OCI-M1 (cell line): Measurements from ENCODE around the gene KCNAB1.
"Not testable (repeated sequence)": the region's sequence is repeated elsewhere in the genome, so short reads cannot be mapped to it uniquely, and the experiment has no call there.

Source experiments
- DNase-seq: peaks from one replicate; lab custom pipeline; 2025; lab: John Stamatoyannopoulos, UW

KCNAB1 gene

DNA sequence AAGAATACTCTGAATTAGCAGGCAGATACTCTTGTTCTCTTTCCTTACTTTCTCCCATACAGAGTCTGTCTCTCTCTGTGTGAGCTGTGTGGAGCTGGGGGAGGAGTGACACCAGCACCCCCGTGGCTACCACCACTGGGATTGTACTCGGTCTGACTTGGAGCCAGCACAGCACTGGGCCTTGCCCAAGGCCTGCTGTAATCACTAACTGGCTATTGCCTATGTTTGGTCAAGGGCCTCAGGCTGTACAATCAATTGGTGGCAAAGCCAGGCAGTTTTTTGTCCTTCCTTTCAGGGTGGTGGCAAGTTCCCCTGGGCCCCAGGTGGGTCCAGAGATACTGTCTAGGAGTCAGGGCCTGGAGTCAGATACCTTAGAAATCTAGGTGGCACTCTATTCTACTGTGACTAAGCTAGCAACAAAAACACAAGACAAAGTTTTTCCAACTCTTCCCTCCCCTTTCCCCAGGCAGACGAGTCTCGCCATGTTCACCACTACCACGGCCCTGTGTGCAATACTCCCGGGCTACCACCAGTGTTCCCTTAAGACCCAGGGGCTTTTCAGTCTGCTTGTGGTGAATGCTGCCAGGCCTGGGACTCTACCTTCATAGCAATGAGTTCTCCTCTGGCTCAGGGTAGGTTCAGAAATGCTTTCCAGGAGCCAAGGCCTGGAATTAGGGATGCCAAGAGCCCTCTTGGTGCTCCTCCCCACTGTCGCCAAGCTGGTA lies 151.8 kb downstream of the KCNAB1 start:
- no peak for DNase-seq

DNA sequence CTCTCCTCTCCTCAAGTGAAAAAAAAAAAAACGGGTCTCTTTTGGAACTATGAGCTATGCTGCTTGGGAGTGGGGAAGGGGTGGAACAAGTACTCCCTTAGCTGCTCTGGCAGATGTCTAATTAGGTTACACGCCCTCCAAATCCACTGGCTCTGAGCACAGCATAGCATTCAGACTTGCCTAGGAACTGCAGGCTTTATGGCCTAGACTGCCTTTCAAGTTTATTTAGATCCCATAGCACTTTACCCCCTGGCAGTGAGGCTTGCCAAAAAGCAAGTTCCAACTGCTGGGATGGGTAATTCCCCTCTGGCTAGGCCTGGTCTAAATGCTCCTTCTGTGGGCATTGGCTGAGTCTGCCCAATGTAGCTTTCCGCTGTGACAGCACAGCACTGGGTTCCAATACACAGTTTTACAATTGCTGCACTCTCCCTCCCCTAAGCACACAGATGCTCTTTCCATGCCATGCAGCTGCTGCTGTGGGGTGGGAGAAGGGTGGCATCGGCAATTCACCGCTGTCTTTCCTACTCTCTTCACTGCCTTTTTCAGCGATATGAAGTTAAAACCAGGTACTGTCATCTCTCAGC lies 152.8 kb downstream of the KCNAB1 start:
- no peak for DNase-seq

DNA sequence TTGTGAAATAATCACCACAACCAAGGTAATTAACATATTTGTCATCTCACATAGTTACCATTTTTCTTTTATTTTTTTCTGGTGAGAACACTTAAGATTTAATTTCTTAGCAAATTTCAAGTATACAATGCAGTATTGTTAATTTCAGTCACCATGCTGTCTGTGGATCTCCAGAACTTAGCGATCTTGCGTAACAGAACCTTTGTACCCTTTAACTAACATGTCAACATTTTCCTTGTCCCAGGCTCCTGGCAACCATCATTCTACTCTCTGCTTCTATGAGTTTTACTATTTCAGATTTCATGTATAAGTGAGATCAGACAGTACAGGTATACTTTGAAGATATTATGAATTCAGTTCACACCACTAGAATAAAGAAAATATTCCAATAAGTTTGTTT lies 154.4 kb downstream of the KCNAB1 start:
- no peak for DNase-seq

DNA sequence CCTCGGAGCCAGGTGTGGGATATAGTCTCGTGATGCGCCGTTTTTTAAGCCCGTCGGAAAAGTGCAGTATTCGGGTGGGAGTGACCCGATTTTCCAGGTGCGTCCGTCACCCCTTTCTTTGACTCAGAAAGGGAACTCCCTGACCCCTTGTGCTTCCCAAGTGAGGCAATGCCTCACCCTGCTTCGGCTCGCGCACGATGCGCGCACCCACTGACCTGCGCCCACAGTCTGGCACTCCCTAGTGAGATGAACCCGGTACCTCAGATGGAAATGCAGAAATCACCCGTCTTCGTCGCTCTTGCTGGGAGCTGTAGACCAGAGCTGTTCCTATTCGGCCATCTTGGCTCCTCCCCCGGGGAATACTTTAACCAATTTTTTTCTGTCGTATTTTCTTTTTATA lies 164.3 kb downstream of the KCNAB1 start:
- not testable (repeated sequence) for DNase-seq

DNA sequence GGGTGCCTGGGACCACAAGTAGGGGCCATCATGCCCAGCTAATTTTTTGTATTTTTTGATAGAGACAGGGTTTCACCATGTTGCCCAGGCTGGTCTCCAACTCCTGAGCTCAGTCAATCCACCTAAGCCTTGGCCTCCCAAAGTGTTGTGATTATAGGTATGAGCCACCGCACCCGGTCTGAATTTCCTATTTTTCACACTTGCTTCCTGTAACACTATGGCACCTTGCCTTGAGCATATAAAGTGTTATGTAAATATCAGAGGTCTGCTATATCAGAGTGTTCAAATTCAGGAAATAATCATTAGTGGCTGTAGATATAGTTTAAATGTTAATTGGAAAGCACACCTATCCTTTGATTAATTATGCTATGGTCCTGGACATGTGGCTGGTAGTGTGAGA lies 165.2 kb downstream of the KCNAB1 start:
- DNase-seq = no peak

DNA sequence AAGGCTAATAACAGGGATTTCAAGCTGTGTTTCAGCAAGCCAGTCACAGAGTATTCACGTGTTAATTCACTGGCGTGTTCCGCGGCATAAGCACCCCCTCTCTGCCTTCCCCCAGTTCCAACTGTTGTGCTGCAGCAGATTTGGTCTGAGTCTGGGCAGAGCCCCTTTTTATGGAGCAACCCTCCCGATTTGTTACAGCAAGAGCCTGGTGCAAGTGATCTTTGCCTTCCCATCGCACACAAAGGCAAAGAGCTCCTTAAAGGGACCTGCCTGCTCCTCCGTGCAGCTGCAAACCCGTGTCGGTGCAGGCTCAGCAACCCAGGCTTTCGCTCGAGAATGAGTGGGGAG lies 170.5 kb downstream of the KCNAB1 start:
- no peak for DNase-seq

DNA sequence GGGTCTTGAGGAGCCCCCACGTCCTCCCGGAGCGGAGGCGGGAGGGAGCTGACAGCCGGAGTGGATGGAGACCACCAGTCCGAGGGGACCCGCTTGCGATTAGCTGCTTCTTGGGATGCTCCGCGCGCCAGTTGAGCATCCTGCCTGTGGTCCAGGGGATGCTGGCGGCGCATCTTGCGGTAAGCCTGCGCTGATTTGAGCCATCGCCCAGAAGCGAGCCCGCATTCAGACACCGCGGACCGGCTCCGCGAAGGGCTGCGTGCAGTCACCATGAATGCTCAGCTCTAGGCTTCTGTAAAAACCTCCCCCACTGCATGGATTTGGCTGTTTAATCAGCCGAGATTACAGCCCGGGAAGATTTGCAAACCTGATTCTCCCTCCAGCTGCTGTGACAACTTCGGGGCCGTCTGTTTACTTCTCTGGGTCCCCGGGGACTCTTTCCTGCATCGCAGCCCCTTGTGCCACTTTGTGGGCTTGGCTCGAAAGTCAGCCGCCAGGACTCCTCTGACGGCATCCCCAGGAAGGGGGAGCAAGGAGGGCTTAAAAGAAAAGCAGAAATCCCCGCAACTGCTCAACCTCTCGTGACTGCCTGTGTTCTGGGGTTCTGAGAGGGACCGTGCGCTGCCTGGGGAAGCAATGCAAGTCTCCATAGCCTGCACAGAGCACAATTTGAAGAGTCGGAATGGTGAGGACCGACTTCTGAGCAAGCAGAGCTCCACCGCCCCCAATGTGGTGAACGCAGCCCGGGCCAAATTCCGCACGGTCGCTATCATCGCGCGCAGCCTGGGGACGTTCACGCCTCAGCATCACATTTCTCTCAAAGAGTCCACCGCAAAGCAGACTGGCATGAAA lies 171.1 kb downstream of the KCNAB1 start:
- no peak for DNase-seq

DNA sequence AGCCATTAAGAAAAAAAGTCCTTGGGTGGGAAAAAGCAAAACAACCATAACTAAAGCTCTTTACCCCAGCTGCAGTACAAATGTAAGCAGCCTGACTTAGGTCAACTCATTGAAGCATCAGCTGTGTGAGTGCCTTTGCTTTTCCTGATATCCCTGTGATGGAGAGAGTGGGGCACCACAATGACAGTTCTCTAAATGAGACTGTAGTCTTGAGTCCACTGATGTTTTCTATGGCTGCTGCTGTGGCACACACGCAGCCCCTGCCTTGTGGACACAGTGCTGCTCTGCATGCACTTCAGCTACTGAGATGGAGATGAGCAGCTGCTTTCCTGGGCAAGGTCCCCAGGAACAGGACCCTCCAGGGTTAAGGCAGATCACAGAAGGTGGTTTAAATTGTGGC lies 173.2 kb downstream of the KCNAB1 start:
- no peak for DNase-seq

DNA sequence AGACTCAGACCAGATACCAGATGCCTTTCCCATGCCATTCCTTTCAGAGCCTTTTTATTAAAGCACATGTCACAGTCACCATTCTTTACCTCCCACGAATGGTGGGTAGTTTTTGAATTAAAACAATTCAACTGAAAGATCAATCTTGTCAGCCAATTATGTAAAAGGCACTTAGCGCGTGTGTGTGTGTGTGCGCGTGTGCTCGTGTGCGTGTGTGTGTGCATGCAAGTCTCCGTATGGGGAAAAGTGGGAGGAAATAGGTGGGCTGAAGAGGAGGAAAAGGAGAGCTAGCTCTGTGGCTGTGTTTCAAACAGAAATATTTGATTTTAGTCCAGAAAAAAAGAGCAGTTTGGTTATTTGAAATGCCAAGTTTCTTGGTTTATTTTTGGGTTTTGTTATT lies 177.2 kb downstream of the KCNAB1 start:
- DNase-seq = no peak

DNA sequence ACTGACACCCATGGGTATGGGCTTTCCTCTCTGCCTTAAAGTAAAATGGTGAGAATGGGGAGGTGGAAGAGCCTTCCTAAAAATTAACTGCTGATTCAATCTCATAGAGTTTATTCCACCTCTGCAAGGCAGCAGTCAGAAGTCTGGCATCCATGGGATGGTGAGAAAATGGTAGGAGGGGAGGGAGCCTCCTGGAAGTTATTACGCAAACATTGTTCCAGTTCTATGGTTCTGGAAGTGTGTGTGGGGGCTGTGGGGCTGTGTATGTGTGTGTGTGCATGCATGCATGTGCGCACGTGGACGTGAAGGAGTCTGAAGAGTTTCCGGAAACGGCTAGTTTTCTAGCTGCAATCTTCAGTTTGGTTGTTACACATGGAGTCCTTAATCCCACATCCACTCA lies 177.6 kb downstream of the KCNAB1 start:
- DNase-seq = no peak

DNA sequence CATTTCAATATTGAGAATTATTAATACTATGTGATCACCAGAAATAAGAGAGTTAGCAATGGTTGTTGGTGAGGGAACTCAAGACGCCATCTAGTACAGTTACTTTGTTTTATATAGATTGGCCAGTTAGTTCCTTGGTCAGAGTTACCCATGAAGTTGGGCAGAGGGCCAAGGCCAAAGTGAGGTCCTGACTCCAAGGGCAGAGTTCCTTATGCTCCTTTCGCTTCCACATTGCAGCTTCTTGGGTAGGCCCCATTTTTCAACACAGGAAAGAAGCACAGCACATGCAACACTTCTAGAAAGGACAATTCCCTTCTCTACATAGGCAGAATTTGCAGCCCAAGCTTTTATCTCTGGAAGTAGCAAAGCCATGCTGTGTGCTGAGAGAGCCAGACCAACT lies 178.6 kb downstream of the KCNAB1 start:
- DNase-seq = no peak

DNA sequence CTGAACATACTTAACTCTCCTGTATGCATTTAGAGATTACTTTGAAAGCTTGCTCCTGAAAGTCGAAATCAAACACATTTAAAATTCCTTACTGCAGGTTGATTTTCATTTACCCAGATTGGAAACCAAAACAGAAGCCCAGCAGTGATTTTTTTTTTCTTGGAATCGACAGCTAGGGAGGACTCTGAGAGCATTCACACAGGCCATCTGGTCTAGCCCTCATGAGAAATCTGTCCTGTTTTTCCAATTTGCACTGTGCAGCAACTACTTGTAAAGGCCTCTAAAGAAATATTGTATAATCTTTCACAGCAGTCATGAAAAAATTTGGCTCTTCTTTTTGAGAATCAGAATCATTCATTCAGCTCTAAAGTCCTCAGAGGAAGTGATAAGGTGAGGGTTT lies 179.2 kb downstream of the KCNAB1 start:
- no peak for DNase-seq

DNA sequence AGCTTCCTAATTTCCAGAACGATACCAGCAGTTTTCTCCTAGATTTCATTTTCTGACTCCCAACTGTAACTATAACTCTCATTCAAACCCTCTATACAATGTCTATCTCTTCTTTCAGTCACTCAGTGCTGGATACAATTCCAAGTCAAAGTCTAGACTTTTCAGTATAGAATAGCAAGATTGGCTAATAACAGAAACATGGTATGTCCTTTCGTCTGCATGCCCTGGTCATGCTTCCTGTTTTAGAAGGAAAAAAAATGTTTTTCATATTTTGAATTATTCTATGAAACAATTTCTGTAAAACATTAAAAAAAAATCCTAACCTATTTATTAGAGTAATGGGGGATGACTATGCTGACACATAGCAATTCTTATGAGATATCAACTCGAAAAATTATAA lies 180.0 kb downstream of the KCNAB1 start:
- no peak for DNase-seq

DNA sequence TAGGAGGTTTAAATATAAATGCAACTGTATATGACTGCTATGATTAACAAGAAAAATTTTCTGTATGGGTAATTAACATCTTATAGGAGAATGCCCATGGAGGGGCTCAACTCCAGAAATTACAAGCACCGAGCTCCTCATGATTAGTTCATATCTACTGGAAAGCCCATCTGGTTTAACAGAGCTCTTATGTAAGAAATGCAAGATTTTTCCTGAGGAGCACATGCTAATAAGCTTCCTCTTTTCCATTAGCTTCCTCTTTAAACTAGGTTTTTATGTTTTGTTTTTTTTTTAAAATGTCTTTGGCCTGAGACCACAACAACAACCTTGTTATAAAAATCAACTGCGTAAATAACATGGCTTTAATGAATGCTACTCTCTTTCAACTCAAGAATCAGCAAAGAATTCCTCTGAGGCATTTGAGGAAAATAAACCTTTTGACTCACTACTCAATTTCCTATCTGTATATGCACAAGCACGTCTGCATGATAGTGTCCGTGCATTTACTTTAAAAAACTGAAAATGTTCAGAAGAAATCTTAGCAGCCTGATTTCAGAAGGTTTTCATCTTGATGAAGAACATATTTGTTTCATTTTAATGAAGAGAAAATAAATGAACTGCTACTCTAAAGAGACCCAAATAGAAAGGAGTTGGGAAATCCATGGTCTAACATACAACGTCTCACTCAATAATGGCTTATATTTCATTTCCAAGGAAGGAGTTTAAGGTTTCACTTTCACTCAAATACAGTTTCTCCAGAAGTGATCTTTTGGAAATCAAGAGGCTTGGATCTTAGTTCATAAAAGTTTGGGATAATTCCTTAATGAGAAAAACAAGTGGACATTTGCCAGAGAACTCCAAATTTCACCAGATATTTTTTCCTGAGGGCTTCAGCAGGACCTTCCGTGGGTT lies 180.8 kb downstream of the KCNAB1 start:
- DNase-seq = peak; percentile 26

DNA sequence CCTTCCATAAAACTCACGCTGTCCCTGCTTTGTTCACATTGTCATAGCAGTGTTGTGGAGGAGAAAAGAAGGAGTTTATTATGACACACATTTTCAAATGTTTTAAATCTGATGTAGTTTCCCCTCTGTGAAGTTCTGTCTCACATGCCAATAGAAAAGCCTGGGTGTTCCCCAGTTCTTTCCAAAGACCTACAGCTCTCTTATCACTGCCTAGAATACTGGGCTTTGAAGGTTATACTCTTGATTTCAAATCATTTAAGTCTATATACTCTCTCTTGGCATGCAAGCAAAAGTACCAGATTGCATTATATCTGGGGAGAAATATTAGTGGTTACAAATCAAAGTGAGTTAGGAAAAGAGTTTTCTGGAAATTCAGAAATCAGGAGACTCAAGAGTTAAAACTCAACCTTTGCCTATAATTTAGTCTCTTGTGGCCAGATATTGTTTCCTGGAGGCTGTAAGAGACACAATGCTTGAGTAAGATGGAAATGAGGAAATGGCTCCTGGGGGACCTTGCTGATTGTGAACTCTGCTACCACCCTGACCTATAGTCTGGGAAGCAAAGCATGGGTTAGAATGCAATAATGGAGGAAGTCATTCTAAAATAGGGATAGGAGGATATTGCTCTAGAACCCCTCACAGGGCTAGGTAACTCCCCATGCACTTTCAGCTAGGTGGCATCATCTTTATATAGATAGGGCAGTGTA lies 182.8 kb downstream of the KCNAB1 start:
- DNase-seq = no peak

DNA sequence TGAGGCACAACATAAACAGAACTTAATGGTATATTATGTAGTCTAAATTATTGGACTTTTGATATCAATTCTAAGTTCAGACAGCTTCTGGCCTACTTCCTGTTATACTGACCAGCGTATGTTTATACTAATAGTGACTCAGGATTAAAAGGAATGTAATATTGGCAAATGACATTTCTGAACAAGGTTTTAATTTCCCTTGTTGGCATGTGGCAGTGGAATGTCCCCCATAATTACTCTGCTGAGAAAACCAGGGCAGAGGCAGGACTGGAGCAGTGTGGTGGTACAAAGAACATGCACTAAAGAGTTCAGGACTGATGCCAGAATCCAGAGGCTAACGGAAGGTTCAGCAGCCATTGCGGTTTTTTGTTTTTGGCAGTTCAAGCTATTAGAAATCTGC lies 184.0 kb downstream of the KCNAB1 start:
- no peak for DNase-seq

DNA sequence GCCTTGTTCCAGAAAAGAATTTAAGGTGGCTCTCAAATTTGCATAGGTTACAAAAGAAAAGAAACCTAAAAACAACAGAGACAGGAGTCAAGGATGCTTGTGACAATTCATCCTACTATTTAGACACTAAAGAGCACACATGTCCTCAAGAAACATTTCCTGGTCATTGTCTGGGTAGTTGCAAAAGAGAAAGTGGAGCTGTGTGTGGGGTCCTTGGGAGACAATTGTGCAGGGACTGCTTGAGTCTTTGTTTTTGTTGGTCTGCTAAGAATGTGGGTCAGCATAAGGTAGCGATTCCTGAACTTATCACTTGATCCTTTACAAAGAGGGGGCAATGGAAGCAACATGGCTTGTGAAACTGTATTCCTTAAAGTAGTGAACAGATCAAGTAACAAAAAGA lies 185.3 kb downstream of the KCNAB1 start:
- DNase-seq = no peak

DNA sequence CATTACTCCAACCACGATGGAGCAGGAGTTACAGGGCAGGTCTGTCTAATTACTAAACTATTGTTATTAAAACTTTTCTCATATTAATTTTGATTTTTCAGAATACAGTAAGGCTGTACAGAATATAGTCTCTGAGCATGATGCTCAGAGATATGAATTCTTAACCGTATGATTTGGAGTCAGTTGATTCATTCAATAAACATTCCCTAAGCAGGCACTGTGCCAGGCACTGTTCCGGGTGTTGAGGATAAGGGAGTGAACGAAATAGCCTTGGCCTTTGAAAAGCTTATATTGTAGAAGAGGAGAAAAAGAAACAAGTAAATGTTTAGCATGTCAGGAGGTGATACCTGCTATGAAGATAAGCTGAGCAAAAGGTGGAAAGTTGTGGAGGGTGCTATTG lies 187.3 kb downstream of the KCNAB1 start:
- no peak for DNase-seq

DNA sequence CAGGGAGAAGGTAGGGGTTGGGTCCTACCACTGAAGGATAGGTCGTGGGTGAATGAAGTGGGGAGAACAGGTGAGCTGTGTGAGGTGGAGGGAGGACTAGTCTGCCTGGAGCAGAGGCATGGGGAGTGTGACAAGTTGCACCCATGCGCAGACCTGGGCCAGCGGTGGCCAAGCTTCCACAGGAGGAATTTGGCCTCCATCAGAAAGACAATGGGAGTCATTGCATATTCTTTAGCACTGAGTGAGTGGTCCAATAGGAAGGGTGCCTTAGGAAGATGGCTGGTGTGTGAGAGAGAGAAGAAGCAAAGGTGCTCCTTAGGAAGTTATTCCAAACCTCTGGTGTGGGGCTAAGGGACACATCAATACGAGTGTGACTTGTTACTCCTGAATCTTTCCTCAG lies 191.1 kb downstream of the KCNAB1 start:
- no peak for DNase-seq

DNA sequence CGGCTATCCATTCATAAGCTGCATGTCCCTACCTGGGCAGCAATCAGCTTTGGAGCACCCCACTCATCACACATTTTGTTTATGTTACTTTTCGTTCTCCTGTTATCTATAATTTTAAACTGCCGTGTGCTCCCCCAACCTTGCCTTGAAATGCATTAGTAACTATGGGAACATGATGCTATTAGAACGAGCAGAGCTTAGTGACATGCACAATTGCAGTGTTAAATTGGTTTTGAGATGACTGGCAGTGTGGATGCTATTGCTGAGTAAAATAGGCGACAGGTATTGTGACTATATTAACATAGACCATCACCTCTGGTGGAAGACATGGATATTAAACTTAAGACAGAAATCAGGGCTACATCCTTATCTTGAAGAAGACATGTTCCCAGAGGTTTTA lies 191.6 kb downstream of the KCNAB1 start:
- DNase-seq = no peak

DNA sequence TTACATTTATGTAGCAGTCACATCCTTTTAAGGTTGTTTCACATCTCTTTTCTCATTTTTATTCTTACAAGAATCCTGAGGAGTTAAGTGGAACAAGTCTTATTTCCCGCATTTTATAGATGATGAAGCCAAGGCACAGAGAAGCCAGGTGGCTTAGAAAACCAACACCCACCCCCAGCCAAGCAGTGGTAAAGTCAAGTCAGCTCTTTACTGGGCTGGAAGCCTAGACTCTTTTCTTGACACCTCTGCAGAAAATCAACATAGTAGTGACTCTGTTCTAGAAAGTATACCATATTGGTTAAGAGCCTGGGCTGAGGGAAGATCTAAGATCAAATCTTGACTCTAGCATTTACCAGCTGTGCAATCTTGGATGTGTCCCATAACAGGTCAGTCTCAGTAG lies 195.7 kb downstream of the KCNAB1 start:
- no peak for DNase-seq
